HG03520 (cell line): ENCODE results near the gene CDK14.

ENCODE experiments used
- ATAC-seq: cut with Tn5 transposase; IDR thresholded peaks from one replicate; pipeline ENCODE4 v1.9.1; 2021; ENCODE audit warnings: mild to moderate bottlenecking, moderate library complexity; ENCODE audit not compliant: unreplicated experiment

Gene CDK14

DNA sequence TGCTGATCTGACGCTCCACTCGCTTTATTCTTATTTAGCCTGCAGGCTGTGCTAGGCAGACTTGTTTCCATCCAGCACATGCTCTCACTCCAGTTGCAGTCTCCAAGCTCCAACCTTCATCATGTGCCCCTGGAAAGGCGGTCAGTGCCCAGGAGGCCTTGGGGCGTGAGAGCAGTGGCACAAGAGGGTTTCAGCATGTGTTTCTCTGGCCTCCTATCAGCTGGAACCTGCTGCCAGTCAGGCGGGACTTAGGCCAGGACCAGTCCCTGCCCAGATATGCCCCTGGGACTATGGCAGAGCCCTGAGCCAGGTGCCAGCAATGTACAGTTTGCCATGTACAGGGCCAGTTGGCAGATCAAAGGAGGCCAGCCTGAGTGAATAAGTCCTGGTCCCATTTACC lies 337.9 kb downstream of the CDK14 start:
- no peak for ATAC-seq

DNA sequence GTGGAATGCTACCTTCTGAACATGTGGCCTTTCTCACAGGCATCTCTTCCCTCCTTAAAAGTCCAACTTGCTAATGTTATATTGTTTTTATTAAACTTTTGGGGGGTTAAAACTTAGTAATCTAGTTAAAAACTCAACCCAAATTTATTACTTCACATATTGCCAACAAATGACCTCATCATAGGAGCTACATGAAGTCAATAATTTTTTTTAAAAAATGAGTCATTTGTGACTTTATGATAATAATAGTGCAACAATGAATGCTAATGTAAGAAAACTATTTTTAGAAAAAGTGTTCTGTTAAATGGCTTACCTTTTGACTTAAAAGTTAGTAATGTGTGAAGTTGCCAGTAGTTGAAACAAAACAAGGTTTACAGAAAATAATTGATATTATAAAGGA lies 342.2 kb downstream of the CDK14 start:
- ATAC-seq = no peak

DNA sequence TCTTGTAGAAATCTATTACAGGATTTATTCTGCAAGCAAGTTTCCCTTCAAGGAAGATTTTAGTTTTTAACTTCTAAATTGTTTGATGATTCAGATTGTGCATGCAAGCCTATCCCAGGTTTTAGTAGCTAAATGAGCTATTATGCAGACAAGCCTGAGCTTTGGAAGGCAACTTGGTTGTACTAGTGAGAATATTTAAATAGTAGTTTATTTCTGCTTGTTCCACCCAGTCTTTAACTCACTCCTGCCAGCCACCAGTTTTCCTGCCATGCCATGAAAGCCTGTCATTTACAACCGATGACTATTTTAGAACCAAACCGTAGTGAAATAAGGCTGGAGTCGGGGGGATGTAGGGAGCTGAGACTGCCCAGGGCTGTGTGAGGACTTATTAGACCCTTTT lies 343.5 kb downstream of the CDK14 start:
- ATAC-seq = no peak

DNA sequence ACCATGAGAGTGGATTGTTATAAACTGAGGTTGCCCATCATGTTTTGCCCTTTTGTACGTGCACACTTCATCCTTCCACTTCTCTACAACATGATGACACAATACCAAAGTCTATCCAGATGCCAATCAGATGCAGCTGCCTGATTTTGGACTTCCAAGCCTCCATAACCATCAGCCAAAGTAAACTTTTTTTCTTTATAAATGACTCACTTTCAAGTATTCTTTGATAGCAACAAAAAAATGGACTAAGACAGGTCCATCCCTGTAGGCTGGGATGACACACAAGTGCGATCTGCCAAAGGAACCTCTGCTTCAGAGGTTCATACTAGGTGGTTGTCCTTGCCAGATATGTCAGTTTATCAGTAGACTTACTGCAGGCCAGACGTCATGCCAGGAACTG lies 347.9 kb downstream of the CDK14 start:
- ATAC-seq = no peak

DNA sequence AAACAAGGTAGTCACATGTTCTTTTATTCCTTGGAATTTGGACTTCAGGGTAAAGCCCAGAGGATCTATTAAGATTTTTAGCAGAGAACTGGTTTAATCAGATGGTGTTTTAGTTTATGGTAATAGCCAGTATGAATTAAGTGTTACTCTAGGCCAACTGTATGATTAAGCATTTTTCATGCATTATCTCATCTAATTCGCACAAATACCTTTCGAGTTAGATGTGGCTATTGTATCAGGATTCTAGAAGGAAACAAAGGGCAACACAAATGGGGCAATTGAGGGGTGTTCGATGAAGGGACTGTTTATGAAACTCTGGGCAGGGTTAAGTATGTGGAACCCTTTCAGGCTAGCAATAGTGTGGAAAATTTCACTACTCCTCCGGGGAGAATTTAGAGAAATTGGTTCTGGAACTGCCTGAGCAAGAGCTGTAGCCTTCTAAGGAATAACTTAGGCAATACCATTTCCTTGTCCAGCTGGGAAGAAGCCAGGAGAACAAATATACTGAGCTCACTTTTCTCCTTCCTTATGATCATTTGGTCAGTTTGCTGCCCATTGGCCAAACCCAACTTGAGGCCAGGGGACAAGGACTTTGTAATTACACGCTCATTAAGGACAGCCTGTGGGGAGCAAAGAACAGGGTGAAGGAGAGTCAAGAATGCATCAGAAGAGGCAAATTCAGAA lies 349.1 kb downstream of the CDK14 start:
- no peak for ATAC-seq

DNA sequence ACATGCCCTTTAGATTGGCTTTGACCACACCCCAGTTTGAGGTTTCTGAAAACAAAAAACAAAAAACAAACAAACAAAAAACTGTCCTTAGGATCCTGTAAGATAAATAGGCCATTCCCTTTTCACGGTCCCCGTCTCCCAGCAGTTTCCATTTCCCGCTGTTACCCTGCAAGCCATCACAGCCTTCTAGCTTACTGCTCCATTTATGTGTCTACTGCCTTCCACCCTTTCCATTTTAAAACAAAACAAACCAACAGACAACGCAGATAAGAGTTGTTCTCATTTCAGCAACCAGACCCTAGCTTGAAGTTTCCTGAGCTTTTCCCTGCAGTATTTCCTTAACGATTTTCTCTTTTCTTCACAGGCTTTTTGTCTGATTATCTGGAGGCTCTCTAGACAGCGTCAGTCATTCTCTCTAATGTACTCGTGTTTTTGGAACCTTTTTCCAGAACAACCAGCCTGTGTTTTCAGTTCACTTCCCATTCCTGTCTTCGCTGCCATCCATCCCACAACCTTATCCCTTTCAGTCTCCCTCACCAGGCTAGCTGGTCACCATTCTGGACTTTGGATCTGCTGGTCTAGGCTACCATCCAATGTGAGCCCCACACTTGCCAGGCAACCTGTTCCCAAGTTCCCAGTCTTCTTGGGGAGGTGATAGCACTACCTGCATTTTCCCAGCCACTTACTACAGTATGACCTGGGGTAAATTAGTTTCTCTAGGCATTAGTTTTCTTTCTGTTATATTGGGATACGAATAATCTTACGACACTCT lies 350.8 kb downstream of the CDK14 start:
- ATAC-seq = no peak

DNA sequence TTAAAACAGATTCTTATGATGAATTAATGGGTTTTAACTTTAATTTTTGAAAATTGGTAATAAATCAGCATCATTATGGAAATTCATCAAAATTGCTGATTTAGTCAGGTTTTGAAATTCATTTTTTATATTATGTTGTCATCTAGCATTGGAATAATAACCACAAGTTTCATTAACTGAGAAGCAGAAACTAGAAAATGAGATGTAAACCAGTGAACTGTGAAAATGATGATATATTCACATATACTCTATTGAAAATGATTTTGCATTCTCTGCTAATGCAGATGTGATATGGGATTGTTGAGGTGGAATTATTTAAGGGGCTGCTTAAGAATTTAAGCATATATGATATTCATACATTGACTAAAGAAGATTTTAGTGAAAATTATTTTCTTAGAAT lies 352.0 kb downstream of the CDK14 start:
- no peak for ATAC-seq

DNA sequence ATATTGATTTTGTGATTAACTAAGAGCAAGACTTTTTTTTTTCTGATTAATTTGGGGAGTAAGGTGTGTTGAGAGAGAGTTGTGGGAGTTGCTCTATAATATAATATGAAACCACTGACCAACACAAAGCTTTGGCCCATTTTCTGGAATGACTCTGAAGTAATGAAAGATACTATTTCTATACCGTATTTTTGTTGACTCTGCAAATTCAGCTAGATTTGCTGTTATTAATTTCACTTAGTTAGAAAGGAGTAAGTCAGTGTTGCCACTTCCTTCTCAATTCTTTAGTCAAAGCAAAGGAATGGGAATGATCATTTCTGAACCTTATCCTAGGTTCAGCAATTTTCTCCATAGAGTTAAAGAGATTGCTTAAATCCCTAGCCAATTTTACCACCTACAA lies 355.1 kb downstream of the CDK14 start:
- ATAC-seq = no peak

DNA sequence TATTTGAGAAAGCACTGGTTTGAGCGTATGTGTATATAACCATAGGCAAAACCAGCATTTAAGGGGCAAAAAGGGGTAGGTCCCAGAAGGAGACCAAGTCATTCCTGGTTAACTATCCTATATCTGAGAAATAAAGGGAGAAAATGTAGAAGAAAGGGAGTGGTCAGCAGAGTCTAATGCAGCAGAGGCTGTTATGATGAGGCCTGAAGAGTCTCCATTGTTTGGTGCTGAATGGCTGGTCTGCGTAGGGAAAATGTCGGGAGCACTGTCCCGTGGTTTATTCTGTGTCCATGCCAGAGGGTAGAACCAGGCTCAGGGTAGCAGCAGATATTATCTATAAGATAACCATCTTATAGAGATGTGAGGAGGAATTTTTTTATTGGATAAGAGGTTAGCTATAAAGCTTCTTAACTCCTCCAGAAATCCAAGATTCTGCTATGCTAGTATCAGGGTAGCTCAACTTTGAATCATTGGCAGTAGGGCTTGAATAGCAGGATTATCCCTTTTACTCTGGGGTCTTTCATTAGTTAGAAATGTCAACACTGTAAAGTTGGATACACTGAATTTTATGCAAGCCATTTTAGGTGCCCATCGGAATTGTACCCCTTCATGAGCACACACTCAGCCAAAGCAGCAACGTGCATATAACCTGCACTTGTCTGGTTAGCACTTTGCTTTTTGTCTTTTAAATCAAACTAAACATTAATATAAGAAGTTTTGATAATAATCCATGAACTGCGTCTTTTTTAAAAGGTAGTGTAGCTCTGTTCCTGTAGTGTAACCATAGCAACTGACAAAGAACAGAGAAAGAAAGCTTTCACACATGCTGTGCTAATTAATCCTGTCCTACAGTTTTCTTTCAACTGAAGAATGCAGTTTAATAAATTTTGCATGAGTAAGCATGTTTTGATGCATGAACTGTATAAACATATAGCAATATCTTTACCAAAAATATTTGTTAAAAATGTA lies 356.1 kb downstream of the CDK14 start:
- ATAC-seq = no peak

DNA sequence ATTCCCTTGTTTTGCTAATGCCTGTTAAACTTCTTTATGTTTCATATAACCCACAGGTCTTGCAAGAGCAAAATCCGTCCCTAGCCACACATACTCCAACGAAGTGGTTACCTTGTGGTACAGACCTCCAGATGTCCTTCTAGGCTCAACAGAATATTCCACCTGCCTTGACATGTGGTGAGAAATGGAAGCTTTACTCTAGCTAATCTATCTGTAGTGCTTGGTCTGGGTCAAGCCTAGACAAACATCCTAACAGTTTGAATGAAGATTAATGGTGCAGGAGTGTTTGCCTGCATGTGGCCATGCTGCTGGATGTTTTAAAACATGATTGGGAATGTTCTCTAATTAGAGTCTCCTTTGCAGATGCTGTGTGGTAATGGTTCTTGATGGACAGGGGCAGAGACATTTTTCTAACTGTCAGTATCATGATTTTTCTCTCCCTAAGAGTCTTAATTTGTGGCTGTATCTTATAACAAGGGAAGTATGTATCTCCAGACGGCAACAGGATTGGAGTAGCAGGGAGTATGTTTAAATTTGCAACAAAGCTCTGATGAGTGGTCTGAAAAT lies 359.6 kb downstream of the CDK14 start:
- ATAC-seq = no peak

DNA sequence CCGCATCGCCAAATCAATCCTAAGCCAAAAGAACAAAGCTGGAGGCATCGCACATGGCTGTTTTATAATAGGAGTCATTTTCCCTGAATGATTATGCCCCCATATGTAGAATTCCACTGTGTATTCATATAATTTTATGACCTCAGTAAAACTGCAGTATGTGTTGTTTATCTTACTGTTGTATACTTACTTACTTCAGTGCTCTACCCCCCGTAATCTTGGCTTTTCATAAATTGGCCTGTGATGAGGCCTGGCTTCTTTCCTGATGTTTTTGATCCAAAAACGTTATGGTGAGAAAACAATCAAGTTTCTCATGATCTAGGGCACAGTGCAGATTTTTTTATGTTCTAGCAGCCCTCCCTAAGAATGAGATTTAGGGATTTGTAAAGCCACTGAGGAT lies 361.8 kb downstream of the CDK14 start:
- no peak for ATAC-seq

DNA sequence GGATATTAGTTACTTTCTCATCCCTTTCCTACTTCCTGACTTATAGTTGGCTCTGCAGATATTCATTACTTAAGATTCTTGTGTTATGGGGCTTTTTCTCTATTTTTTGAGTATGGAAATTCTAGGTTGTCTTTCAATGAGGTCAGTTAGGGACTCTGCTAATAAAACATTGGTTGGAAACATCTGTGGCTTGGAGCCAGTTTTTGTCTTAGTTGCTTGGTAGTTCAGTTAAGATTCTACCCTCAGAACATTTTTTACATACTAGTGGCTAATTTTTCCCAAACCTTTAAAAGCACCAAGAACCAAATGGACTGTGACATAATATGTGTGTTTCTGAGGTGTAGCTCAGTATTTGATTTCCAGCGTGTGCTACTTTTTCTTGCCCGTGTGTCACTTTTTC lies 362.5 kb downstream of the CDK14 start:
- no peak for ATAC-seq

DNA sequence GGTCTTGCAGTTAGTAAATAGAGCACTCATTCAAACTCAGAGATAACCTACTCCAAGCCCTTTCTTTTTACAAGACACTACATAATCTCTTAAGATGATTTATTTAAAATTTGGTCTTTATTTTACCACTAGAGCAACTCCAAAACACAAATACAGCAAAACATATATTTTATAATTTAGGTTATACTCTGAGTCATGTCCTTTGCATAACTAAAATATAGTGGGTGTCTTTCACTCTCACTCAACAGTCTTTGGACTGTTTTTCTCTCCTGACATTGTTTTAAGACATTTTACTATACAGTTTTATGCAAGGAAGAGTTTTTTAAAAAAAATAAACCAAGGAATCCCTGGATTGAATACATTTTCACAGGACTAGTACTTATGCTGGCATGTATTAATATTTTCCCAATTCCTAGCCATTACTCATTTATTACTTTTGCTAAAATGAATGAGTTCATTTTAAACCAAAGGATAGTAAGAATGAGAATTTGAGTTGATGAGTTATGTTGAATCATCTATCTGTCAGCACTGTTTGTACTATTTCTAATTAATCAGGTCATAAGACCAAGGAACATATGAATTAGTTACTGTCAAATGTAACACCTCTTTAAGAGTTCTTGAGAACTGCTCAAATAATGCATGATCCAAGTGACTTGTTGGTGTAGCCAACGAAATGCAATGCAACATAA lies 365.1 kb downstream of the CDK14 start:
- no peak for ATAC-seq

DNA sequence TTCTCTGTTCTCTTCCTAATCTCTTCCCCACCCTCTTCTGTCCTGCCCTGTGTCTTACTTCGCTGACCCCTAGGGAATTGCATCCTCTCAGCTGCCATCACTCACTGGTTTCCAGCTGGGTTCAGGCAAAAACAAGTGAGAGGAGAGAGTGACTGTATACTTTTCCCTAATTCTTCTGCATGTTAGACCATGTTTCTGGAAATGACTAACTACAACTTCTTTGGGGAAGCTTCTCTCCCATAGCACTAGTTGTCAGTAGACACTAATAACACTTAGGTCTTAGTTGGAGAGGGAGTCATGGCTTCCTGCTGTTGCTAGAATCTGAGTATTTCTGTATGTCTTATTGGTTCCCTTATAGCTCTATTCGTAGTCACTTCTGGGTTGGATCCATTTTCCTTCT lies 369.1 kb downstream of the CDK14 start:
- ATAC-seq = no peak

DNA sequence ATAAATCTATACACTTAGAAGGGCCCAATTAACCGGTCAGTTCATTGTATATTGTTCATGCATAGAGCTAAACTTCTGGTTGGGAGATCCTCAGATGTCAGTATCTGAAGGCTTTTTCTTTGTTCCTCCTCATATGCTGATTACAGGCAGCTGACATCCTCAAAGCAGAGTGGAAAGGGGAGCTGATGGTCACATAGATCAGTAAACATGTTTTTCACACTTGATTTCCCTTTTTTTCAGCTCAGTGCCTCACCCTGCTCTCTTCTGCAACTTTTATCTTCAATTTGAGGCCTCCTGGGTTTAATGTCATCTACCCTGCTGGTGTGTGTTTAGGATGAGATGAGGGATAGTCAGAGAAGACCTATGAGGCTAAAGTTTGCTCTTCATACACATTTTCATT lies 370.2 kb downstream of the CDK14 start:
- no peak for ATAC-seq

DNA sequence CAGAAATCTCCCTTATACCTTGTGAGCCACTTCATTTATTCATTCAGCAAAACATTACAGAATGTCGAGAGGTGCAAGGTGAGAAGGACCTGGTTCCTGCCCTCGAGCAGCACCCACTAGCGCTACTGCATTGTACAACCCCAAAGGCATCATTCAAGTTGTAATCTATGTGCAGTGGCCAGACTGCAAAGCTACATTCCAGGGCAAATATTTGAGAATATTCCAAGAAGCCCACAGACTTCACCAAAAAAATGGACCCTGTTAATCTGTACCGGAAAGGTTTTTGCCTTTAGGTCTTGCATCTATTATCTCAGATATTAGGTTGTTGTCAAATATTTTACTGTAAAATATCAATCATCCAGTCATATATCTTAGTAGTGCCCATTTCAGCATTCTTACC lies 372.8 kb downstream of the CDK14 start:
- ATAC-seq = no peak

DNA sequence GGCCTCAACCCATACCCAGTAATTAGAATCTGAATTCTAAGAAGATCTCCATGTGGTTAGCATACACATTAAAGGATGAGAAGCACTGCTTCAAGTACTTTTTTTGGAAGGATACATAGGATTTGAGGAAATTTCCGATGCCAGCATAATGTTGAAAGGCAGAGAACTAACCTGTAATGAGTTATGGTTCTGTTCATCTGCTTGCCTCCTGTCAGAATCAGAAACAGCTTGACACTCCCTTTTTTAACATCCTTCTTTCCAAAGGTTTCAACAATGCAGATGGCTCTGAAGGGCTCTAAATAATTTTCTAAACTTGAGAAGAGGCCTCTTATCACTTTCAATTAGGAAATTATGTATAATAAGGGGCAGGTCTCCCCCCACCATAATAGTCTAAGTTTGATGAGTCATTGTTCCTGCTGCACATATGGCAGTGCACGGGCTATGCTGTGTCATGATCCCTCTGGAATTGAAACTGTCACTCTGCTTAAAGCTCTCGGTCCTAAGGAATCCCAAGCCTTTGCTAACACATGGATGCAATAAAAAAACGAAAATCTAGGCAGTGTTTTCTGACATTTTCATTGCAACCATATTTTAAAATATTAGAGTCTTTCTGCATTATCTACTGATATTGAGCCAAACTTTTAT lies 376.9 kb downstream of the CDK14 start:
- no peak for ATAC-seq

DNA sequence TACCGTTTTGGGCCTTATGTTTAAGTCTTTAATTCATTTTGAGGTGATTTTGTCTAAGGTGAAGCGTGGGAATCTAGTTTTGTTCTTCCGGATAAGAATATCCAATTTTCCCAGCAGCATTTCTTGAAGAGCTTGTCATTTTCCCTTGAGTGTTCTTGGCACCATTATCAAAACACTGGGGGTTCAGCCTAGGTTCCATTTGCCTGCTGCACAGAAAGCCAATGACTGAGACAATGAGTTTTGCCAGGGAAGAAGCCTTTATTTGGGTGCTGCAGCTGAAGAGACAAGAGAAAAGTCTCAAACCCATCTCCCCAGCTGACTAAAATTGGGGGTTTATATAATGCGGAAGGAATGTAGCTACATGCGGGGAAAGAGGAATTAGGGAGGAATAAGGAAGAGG lies 380.9 kb downstream of the CDK14 start:
- no peak for ATAC-seq

DNA sequence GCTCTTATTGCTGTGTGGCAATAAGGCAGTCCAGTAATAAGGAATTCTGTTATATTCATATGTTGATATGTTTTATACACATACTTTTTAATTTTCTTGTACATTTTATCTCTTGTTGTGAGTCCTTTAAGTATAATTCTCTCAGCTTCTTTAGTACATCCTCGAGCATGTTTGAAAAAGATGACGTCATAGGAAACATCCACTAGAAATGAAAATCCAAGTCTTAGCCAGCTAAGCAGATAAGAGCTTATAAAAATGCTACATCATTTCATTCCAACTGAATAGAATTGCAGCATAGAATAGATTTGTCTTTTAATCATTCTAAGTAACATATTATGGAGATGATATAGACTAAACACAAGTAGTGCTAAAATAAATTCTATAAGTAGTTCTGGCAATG lies 384.4 kb downstream of the CDK14 start:
- ATAC-seq = no peak

DNA sequence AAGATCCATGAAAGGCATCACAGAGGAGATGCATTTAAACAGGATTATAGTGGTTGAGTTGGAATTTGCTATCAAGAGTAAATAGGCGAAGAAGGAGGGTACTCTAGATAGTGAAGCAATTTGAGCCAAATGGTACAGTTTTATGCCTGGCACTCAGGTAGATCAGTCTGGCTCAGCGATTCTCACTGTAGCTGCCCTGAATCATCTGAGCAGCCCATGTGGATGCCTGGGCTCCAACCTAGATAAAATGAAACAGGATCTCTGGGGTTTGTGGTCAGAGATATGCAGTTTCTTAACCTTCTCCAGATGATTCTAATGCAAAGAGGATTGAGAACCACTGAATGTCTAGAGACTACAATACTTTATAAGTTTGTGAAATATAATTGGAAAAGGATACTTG lies 386.1 kb downstream of the CDK14 start:
- ATAC-seq = no peak
